IPS DF 6.9 (cell line): ENCODE results near the gene ABHD4.
"Not testable (repeated sequence)": the region's sequence is repeated elsewhere in the genome, so short reads cannot be mapped to it uniquely, and the experiment has no call there.

Experiments used
- DNase-seq: peaks from one replicate; pipeline ENCODE4 v3.0.0-alpha.2; 2013; ENCODE audit warnings: low read depth, low spot score
- H3K27ac ChIP-seq: one replicate; pipeline ENCODE4 v1.5.1; 2013; ENCODE audit warnings: low read length, control low read depth
- H3K27me3 ChIP-seq: 2 replicates; pipeline ENCODE4 v1.6.1; 2013; ENCODE audit warnings: mild to moderate bottlenecking, low read length; ENCODE audit not compliant: control insufficient read depth, insufficient read depth
- H3K36me3 ChIP-seq: 2 replicates; pipeline ENCODE4 v1.6.1; 2013; ENCODE audit warnings: low read length; ENCODE audit not compliant: control insufficient read depth, insufficient read depth
- H3K4me1 ChIP-seq: 2 replicates; pipeline ENCODE4 v1.6.1; 2013; ENCODE audit warnings: low read length; ENCODE audit not compliant: control insufficient read depth, insufficient read depth
- H3K4me3 ChIP-seq: 2 replicates; pipeline ENCODE4 v1.5.1; 2013; ENCODE audit warnings: mild to moderate bottlenecking, low read length
- H3K9me3 ChIP-seq: 2 replicates; pipeline ENCODE4 v1.6.1; 2013; ENCODE audit warnings: low read length, inconsistent platforms; ENCODE audit not compliant: control insufficient read depth, insufficient read depth
- WGBS: extraction: QIAGEN DNeasy Blood & Tissue Kit; methylation state at CpG from one replicate; pipeline ENCODE4 v1.1.7; 2013; ENCODE audit warnings: mixed read lengths, missing lambda C conversion rate; ENCODE audit not compliant: insufficient read length, insufficient coverage; 5-methylcytosine and 5-hydroxymethylcytosine counted together

Gene ABHD4

GRCh38 chr14:22573804-22574203 lies 24.3 kb upstream of the ABHD4 start:
- no peaks in the 10 kb centered on the region for H3K27me3 ChIP-seq
- no CpG with 5 or more reads among the region's 3 CpGs for WGBS
- no peaks in the 10 kb centered on the region for H3K9me3 ChIP-seq
- no peaks in the 10 kb centered on the region for H3K4me1 ChIP-seq
- no peak for DNase-seq
- no peak overlapping the region for H3K4me3 ChIP-seq
- H3K36me3 ChIP-seq: peaks cover 5% of the 10 kb centered on the region; the same call in 1 of the 2 replicates
- no peak overlapping the region for H3K27ac ChIP-seq

GRCh38 chr14:22577334-22577908 lies 20.7 kb upstream of the ABHD4 start:
- H3K36me3 ChIP-seq: peaks cover 5% of the 10 kb centered on the region; the same call in 1 of the 2 replicates
- no peak overlapping the region for H3K4me3 ChIP-seq
- no peaks in the 10 kb centered on the region for H3K9me3 ChIP-seq
- no peaks in the 10 kb centered on the region for H3K27me3 ChIP-seq
- no CpG with 5 or more reads among the region's 6 CpGs for WGBS
- DNase-seq: no peak
- no peak overlapping the region for H3K27ac ChIP-seq
- H3K4me1 ChIP-seq: no peaks in the 10 kb centered on the region

- no CpG with 5 or more reads among the region's 2 CpGs for WGBS
- Histone ChIP-seq H3K36me3 (no peaks in the 10 kb centered on the region), H3K4me1 (no peaks in the 10 kb centered on the region)
Observed at GRCh38 chr14:22579236-22579635, 18.9 kb upstream of the ABHD4 start.

GRCh38 chr14:22579881-22580280 lies 18.2 kb upstream of the ABHD4 start:
- H3K4me3 ChIP-seq: no peak overlapping the region
- no peaks in the 10 kb centered on the region for H3K36me3 ChIP-seq
- DNase-seq: no peak
- H3K4me1 ChIP-seq: no peaks in the 10 kb centered on the region
- no peaks in the 10 kb centered on the region for H3K27me3 ChIP-seq
- H3K9me3 ChIP-seq: no peaks in the 10 kb centered on the region
- no peak overlapping the region for H3K27ac ChIP-seq
- no CpG with 5 or more reads among the region's 3 CpGs for WGBS

More at GRCh38 chr14:22579236-22579635, 18.9 kb upstream of the ABHD4 start:
- H3K4me3 ChIP-seq: no peak overlapping the region
- no peaks in the 10 kb centered on the region for H3K9me3 ChIP-seq
- H3K27ac ChIP-seq: no peak overlapping the region
- H3K27me3 ChIP-seq: no peaks in the 10 kb centered on the region
- DNase-seq: no peak

GRCh38 chr14:22580625-22581024 lies 17.5 kb upstream of the ABHD4 start:
- DNase-seq: no peak
- Histone ChIP-seq H3K36me3 (no peaks in the 10 kb centered on the region), H3K4me3 (no peak overlapping the region), H3K4me1 (no peaks in the 10 kb centered on the region), H3K27me3 (no peaks in the 10 kb centered on the region), H3K9me3 (no peaks in the 10 kb centered on the region), H3K27ac (no peak overlapping the region)
- WGBS: no CpG with 5 or more reads among the region's 2 CpGs

GRCh38 chr14:22583994-22584393 lies 14.1 kb upstream of the ABHD4 start:
- Histone ChIP-seq H3K9me3 (no peaks in the 10 kb centered on the region), H3K4me3 (no peak overlapping the region), H3K27me3 (no peaks in the 10 kb centered on the region), H3K4me1 (no peaks in the 10 kb centered on the region), H3K36me3 (no peaks in the 10 kb centered on the region), H3K27ac (no peak overlapping the region)
- no peak for DNase-seq
- WGBS: no CpG with 5 or more reads among the region's 1 CpG

- no peak overlapping the region for H3K27ac ChIP-seq
- H3K4me3 ChIP-seq: no peak overlapping the region
- H3K9me3 ChIP-seq: no peaks in the 10 kb centered on the region
- no CpG with 5 or more reads among the region's 5 CpGs for WGBS
- no peak for DNase-seq
- H3K4me1 ChIP-seq: no peaks in the 10 kb centered on the region
- H3K27me3 ChIP-seq: no peaks in the 10 kb centered on the region
- H3K36me3 ChIP-seq: no peaks in the 10 kb centered on the region
Observed at GRCh38 chr14:22587247-22587646, 10.9 kb upstream of the ABHD4 start.

GRCh38 chr14:22587677-22588422 lies 10.2 kb upstream of the ABHD4 start:
- no CpG with 5 or more reads among the region's 10 CpGs for WGBS
- not testable (repeated sequence) for DNase-seq, H3K27me3 ChIP-seq, H3K9me3 ChIP-seq, H3K36me3 ChIP-seq, H3K4me1 ChIP-seq, H3K27ac ChIP-seq
- H3K4me3 ChIP-seq: peak overlapping the region; percentile 91; the same call in 1 of the 2 replicates

- peak overlapping the region; percentile 91 for H3K4me3 ChIP-seq
- no peak overlapping the region for H3K27ac ChIP-seq
- no peaks in the 10 kb centered on the region for H3K27me3 ChIP-seq
- DNase-seq: no peak
- H3K9me3 ChIP-seq: no peaks in the 10 kb centered on the region
- H3K4me1 ChIP-seq: 0 out of 2 replicates have a peak, but pooled peaks cover 2% of the 10 kb centered on the region
- no CpG with 5 or more reads among the region's 17 CpGs for WGBS
- H3K36me3 ChIP-seq: no peaks in the 10 kb centered on the region
Observed at GRCh38 chr14:22588526-22589095, 9.5 kb upstream of the ABHD4 start.

GRCh38 chr14:22589096-22589839 lies 8.8 kb upstream of the ABHD4 start, which contains the start of gene DAD1:
DAD1 (minus strand) TSS chr14:22589224; CDS start chr14:22589157, 67 bp downstream.
- Histone ChIP-seq H3K27me3 (no peaks in the 10 kb centered on the region), H3K36me3 (no peaks in the 10 kb centered on the region), H3K27ac (no peak within 1 kb of the TSS), H3K4me3 (peak within 1 kb of the TSS; percentile 91), H3K9me3 (no peaks in the 10 kb centered on the region), H3K4me1 (0 out of 2 replicates have a peak, but pooled peaks cover 2% of the 10 kb centered on the region)
- DNase-seq: peak; percentile 99
- WGBS: no CpG with 5 or more reads among the region's 44 CpGs
